GM19452 (cell line): ENCODE measurements around the gene CHST5.
"Not testable (repeated sequence)": the region's sequence is repeated elsewhere in the genome, so short reads cannot be mapped to it uniquely, and the experiment has no call there.

Experiments used
- ATAC-seq: cut with Tn5 transposase; IDR thresholded peaks from one replicate; pipeline ENCODE4 v1.9.1; 2021; ENCODE audit not compliant: unreplicated experiment

Gene CHST5

GRCh38 chr16:75514296-75514695 is 21.6 kb downstream of the CHST5 start:
- no peak for ATAC-seq

- ATAC-seq, result no peak
Observed at GRCh38 chr16:75506574-75506973, 29.3 kb downstream of the CHST5 start.

- no peak for ATAC-seq
Observed at GRCh38 chr16:75506107-75506506, 29.8 kb downstream of the CHST5 start.

GRCh38 chr16:75503801-75504200 is 32.1 kb downstream of the CHST5 start:
- no peak for ATAC-seq

GRCh38 chr16:75502916-75503605 is 32.8 kb downstream of the CHST5 start:
- no peak for ATAC-seq

GRCh38 chr16:75501820-75502219 is 34.1 kb downstream of the CHST5 start:
- not testable (repeated sequence) for ATAC-seq

GRCh38 chr16:75501359-75501758 is 34.5 kb downstream of the CHST5 start:
- ATAC-seq, result no peak

- ATAC-seq, result not testable (repeated sequence)
Observed at GRCh38 chr16:75498605-75499322, 37.1 kb downstream of the CHST5 start.

- ATAC-seq, result no peak
Observed at GRCh38 chr16:75497558-75497957, 38.4 kb downstream of the CHST5 start.

GRCh38 chr16:75495076-75495674 is 40.7 kb downstream of the CHST5 start, which contains the start of gene CHST6:
CHST6 (minus strand) TSS chr16:75495441; CDS start chr16:75479828, 15,613 bp downstream.
- peak; percentile 45 for ATAC-seq

- no peak for ATAC-seq
Observed at GRCh38 chr16:75494661-75495075, 41.2 kb downstream of the CHST5 start.

GRCh38 chr16:75494184-75494583 is 41.7 kb downstream of the CHST5 start:
- ATAC-seq, result no peak

- ATAC-seq, result no peak
Observed at GRCh38 chr16:75491876-75492275, 44.0 kb downstream of the CHST5 start.

- no peak for ATAC-seq
Observed at GRCh38 chr16:75488322-75488721, 47.6 kb downstream of the CHST5 start.

- peak; percentile 51 for ATAC-seq
Observed at GRCh38 chr16:75486676-75487313, 49.1 kb downstream of the CHST5 start.

GRCh38 chr16:75486014-75486675 is 49.8 kb downstream of the CHST5 start:
- no peak for ATAC-seq

GRCh38 chr16:75485230-75486013 is 50.5 kb downstream of the CHST5 start:
- ATAC-seq, result peak; percentile 48

GRCh38 chr16:75483222-75483621 is 52.7 kb downstream of the CHST5 start:
- no peak for ATAC-seq

- ATAC-seq, result no peak
Observed at GRCh38 chr16:75482434-75483205, 53.3 kb downstream of the CHST5 start.
